Stimulated activated CD4-positive, alpha-beta T cell treated with anti-CD3 and anti-CD28 coated beads, Interleukin-1b, Interleukin-23, amount 100 ng/mL, for 48 hours (primary cell): Measurements from ENCODE around the gene BIN1.

Experiments
- DNase-seq: peaks from one replicate; pipeline ENCODE4 v3.0.0-alpha.2; 2020

The BIN1 gene, protein sequence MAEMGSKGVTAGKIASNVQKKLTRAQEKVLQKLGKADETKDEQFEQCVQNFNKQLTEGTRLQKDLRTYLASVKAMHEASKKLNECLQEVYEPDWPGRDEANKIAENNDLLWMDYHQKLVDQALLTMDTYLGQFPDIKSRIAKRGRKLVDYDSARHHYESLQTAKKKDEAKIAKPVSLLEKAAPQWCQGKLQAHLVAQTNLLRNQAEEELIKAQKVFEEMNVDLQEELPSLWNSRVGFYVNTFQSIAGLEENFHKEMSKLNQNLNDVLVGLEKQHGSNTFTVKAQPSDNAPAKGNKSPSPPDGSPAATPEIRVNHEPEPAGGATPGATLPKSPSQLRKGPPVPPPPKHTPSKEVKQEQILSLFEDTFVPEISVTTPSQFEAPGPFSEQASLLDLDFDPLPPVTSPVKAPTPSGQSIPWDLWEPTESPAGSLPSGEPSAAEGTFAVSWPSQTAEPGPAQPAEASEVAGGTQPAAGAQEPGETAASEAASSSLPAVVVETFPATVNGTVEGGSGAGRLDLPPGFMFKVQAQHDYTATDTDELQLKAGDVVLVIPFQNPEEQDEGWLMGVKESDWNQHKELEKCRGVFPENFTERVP

DNA sequence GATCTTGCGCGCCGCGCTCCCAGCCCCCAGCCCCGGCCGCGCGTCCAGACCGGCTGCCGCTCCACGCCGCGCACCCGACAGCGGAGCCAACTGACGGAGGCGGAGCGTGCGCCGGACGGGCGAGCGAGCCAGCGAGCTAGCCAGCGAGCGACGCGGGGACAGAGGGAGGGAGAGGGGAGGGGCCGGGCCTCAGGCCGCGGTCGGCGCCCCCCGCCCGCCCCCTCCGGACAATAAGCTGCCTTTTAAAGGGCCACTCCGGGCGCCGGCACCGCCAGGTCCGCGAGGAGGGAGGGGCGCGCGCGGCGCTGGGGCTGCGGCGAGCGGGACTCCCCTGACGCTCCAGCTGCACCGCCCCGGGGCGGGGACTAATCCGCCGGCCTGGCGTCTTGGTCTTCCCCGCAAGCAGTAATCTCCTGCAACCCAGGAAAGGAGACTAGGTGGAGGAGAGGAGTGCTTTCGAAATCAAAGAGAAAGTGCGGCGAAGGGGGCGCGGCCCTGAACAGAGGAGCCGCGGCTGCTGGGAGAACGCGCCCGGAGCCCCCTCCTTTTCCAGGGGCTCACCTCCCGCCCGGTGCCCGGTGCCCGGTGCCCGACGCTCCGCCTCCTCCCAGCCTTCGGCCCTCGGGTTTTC, at the start of gene BIN1:
Gene BIN1 (minus strand): TSS at position 164 of the 631 bp plus-strand sequence. CDS start 211 bp downstream, outside the sequence.
- peak; percentile 61 for DNase-seq

DNA sequence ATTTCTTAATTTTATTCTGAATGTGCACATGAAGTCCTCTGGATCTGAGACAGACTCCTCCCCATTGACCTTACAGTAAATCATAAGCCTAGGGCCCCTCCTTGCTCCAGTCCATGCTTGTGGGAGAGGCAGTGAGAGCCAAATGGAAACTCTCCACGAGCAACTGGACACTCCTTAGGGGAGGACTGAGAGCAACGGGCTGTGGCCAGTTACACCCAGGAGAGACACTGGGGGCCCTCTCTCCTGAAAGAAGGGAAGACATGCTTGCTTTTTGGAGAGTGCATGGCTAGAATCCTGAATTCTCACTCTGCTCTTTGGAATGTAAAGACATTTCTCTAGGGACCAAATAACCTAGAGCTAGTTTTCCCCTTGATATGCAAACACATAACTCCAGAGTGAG, 49.0 kb upstream of the BIN1 start:
- DNase-seq: no peak

DNA sequence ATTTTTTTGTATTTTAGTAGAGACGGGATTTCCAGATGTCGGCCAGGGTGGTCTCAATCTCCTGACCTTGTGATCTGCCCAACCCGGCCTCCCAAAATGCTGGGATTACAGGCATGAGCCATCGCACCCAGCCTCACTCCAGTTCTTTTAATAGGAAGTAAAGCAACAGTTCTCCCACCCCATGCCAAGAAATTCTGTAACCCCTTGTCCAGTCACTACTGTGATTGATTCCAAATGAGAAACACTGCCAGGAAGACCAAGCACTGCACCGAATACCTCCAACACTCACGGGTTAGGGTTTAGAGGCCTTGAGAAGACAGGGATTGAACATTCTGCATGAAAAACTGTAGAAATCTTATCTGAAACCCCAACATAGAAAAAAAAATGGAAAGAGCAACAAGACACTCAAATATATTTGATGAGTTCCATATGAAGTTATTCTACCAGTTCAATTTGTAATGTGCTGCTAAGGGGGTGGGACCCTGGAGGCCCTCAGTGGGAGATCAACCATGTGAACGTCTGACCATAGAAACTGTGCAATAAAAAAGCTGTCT, 48.2 kb upstream of the BIN1 start:
- no peak for DNase-seq

DNA sequence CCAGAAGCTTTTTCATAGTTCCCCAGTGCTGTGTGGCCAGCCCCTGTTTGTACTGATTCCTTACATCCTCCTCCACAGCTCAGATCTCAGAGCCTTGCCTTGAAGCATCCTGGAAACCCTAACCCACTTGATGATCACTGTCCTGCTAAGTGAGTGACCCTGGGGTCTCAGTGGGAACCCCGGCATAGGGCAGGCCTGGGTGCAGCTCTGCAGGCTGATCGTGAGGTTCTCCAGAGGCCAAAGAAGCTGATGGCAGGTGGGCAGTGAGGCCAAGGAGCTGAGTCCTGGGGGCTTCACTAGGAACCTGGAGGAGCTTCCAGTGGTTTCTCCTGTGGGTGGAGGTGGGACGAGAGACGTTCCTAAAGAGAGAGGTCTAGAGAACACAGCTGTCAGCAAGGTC, 47.4 kb upstream of the BIN1 start:
- DNase-seq: no peak

DNA sequence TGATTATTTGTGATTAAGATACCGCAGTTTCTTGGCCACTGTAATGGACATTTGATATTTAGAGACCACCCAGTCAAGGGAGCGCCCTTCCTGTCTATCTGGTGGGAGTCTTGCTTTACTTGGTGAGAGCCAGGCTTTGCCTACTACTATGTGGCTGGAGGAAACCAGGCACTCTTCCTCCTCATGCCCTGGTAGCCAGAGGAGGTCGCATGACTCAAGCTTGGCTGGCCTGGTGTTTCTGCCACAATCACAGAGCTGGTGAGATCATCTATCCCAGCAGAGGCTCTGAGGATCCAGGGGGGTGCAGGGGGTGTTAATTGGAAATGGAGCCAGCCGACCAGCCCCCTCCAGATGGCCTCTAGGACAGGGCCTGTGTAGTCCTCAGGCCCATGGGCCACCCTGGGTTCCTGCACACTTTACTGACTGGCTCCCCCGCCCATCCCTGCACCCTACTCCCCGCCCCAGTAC, 46.8 kb upstream of the BIN1 start:
- no peak for DNase-seq

DNA sequence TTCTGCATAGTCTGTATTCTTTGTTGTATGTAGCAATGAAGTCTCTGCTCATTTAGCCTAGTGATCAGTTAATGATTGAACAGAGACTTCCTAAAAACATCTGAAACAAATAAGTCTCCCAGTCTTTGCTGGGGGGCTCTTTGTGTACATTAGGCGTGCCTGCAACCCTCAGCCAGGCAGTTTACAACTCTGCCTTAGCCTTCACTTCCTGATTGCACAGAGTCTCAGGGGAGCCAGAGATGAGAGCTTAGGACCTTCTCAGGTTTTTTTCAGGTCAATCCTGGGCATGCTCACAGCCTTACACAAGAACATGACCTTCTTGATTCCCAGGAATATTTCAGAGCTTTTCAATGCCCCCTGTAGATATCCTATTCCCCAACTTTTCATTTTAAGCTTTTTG, 44.0 kb upstream of the BIN1 start:
- no peak for DNase-seq

DNA sequence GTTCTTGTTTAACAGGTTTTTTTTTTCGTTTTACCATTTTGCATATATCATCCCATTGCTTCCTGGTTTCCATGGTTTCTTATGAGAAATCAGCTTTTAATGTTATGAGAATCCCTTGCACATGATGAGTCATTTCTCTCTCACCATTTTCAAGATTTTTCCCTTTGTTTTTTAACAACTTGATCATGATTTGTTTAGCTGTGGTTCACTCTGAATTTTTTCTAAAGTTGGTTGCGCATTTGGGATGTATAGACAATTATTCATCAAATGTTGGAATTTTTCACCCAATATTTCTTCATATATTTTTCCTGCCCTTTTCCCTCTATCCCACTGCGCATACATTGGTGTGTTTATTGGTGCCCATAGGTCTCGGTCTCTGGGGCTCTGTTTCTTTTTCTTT, 42.4 kb upstream of the BIN1 start:
- DNase-seq: no peak

DNA sequence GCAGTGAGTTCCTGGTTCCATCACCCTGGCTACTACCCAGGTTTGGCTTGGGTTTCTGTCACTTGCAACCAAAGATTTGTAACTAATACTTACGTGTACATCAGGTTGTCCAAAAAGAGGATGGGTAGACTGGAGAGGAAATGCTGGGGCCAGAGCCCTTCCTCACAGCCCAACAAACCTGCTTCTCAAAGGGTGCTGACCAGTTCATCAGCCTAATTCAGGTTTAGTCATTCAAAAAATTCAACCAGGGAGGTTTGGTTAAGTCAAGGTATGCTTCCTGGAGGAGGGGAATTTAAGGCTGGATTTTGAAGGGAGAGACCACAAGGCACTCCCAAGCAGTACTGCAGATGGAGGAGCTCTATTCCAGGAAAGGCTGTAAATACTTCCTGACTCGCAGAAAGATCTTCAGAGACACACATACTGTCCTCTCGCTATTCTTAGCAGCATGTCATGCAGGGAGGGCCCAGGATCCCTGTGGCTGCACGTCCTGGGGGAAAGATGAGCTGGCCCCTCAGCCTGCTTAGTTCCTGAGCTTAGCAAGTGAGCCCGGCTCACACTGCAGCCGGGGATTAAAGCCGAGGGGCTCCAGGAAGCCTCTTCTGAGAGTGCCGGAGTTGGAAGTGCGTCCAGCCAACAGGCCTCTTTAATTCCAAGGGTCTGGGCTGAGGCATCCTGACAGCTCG, 40.0 kb upstream of the BIN1 start:
- no peak for DNase-seq

DNA sequence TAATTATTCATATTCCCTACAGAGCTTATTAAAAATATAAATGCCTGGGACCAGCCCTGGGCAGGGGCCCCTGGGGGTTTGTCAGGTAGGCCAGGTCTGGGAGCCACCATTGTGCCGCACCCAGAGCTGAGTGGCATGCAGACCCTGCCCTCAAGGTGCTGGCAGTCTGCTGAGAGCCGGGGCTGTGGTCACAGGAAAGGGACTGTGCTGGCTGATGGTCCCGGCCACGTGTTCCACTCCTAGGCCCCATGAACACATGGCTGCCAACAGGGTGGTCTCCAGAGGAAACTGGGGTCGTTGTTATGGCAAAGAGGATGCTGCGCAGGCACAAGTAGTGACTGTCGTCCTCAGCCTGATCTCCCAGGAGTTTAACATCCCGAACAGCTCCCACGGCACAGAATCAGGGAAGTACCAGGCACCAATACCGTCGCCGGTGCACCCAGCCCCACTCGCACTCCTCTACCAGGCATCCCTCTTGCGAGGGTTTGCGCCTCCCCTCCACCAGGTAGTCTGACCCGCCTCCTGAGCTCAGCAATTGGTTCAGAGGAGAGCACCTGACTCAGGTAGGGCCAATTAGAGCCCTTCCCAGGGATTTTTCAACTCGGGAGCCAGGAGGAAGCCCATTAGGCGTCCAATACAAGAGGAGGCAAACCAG, 39.2 kb upstream of the BIN1 start:
- no peak for DNase-seq

DNA sequence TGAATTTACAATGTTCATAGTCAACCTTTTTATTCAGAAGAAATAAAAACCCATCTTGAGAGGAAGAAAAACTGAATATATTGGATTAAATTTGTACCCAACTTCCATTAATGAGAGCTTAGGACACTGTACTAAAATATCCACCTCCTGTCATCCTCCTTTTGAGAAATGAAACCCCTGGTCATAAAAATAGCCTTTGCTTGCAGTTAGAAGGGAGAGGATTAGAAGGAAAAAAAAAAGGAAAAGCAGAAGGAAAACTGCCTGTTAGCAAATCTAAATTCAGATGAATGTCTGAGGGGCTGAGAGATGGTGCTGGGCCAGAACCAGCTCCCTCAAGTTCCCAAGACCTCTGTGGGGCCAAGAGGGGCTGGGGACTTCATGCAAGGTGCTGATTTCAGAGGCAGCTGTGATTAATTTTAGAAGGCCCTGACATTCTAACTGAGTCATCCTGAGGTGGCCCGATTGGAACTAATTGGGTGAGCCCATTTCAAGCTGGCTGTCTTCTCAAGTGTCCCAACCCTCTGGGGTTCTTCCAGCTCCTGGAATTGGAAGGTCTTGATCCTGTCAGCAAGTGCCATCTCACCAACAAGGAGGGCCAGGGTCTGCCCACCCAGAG, 38.4 kb upstream of the BIN1 start:
- DNase-seq: no peak

DNA sequence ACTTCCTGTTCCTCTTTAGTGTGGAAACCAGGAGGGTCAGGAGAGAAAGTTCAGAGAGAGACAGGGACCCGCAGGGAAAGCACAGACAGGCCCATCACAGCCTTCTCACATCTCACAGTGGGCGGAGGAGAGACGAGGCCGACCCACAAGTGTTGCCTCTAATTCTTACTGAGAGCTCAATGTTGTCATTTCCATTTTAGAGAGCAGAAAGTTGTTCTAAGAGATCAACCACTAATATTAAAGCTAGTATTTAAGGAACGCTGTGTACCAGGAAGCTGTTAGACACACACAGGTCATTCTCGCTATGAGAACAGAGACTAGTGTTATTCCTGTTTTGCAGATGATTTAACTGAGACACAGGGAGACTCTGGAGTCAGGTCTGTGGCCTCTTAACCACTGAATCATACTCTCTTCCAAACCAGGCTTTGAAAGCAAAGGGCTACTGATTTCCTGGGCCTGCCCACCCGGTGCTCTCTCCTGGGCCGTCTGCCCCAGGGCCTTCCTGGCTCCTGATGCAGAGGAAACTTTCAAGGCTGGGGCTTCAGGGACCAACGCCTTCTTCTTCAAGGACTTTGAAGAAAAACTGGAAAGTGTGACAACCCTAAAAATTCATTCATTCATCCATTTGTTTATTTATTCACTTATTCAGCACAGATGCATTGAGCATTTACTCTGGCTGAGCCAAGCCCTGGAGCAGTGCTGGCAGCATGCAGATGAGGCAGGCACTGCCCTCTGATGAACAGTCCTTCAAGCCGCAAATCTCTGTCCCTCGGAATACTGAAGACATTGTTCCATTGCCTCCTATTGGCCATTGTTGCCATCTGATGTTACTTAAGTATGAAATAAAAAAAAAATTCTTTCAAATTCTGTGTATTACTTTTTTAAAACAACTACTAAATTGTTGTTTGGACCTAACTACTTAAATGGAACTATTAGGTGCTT, 37.2 kb upstream of the BIN1 start:
- DNase-seq: no peak

DNA sequence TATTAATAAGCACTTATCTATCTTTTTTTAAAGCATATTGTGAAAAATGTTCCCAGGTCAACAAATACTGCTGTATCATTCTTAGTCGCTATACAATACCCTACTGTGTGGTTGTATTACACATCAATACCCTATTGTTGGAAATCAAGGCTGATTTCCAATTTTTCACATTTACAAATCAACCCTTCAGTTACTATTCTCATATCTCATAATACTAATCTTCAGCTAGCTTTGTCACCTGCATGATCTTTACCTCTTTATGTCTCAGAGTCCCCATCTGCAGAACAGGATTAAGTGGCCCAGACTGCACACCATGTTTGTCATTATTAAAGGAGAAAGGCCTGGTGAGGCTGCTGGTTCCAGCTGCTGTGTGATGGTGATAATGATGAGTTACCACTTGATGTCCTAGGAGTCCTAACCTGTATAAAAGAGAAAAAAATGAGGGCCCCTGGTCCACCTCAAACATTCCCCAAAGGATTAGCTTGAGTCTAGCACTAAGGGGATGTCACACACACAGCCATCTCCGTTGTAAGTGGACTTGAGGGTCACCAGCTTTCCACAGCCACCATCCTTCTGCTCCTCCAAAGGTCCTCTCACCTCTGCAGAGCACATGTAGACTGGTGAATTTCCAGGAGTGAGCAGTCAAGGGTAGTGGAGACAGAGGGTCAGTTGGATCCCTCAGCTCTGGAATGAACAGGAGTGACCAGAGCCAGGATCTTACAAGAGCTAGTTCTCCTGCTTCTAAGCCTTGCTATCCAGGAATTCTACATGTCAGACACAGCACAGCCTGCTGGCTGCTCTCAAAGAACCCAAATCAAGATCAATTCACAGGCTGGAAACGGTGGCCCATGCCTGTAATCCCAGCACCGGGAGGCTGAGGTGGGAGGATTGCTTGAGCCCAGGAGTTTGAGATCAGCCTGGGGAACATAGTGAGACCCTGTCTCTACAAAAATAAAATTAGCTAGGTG, 36.0 kb upstream of the BIN1 start:
- DNase-seq: no peak

DNA sequence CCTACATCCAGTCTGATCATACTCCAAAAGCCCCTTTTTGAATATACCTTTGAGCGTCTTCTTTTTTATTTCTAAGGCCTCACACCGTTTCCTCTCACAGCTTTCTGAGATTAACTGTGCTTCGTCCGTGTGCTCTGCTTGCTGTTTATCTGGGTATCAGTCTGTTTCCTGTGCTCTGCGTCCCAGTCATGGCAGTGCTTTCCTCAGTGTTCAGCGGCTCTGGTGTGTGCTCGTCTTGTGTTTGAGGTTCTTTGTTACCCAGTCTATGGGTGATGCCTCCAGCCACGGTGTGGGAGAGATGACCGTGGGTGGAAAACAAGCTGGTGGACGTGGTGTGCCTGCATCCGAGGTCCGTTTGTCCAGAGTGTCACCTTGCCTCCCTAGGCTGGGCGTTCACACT, 33.6 kb upstream of the BIN1 start:
- no peak for DNase-seq

DNA sequence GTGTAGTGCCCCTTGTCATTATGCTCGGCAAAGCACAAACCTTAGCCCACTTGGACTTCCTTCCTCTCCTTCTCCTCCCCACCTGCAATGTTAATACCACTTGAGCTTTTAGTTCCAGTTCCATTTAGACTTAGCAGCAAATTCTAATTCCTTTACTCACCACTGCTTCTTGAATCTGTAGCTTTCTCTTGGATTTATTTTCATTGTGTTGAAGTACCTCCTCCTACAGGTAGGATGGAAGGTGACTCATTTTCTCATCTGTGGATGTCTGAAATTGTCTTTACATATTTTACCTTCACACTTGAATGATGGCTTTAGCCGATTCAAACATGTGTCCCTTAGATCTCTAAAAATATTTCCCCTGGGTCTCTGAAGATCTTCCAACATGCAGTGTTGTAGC, 32.8 kb upstream of the BIN1 start:
- DNase-seq: no peak

DNA sequence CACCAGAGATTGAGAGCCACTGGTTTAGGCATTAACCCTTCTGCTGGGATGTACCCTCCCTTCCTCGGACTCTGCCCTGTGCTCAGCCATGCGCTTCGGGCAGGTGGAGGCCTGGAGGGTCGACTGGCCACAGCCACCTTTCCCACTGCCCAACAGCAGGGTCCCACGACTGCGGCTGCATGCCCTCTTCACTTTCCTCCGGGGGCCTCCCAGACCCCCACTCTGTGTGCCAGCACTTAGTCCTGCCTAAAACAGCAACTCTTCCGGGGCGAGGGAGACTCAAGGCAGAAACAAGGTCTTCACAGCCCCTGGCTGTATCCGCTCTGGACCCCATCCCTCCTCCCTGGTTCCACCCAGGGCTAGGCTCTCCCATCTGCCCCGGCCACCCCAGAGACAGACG, 31.3 kb upstream of the BIN1 start:
- no peak for DNase-seq

DNA sequence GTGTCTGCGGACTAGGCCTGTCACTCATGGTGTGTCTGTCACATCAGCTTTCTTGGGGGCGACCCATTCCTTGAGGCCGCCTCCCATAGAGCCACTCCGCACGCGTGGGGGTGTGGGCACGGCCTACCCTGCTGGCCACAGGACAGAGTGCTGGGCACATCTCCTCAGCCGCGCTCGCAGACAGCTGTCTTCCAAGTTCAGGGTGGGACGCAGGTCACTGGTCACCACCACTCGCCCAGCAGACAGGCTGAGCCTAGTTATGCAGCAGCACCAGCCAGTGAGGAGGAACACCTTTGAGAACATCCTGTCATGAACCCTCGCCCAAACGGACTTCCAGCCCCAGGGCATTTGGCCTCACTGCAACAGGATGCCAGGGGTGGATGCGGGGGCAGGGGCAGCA, 30.8 kb upstream of the BIN1 start:
- DNase-seq: no peak

DNA sequence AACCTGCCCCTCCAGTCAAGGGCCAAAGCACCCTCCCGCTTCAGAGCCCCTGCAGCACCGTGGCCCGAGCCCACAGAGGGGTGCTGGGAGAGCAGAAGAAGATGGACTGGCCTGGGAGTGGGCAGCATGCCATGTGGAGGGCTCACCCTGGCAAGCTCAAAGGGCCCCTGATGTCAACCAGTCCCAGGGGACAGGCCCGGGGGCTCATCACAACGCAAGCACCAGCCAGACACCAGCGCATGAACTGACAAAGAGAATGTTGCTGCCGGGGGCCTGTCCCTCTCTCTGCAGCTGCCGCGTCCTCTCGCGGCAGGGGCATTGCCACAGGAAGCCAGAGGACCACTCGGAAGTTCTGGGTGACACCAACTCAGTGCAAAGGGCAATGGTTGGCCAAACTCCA, 30.3 kb upstream of the BIN1 start:
- no peak for DNase-seq

DNA sequence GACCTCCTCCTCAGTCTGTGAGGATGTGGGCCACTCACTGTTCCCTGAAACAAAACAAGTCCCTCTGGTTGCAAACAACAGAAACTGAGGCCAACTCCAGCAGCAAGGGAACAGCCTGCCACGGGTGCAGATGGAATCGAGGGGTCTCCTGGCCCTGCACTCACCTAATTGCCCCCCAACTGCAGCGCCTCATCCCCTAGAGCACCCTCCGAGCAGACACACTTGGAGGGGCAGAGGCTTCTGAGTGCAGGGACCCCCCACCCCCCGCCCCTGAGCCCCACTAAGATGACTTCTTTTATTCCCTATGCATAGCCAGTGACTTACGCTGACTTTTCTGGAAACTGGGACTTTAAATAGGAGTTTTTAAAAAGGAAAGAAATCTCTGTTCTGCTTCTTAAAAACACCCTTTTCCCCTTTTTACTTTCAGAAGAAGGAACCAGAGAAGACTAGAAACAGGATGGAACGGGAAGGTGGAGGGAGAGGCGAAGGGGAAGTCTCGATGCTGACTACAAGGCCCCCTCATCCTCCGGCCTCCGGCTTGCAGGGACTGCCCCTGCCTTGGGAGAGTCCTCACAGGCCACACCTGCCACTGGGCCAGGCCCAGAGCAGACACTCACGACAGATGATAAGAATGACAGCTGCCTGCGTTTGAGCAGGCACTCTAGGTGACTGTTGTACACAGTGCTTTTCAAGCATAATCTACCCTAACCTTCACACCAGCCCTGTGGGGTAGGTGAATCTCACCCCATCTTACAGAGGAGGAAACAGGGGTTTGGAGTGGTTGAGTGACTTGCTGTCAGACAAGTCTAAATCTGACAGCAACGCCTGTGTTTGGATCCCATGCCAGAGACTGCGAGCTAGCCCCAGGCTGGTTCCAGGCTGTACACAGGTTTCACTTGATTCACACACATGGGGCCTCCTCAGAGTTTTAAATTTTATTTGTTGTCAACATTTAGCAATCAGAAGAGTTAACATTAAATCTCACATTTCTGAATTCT, 28.2 kb upstream of the BIN1 start:
- no peak for DNase-seq

DNA sequence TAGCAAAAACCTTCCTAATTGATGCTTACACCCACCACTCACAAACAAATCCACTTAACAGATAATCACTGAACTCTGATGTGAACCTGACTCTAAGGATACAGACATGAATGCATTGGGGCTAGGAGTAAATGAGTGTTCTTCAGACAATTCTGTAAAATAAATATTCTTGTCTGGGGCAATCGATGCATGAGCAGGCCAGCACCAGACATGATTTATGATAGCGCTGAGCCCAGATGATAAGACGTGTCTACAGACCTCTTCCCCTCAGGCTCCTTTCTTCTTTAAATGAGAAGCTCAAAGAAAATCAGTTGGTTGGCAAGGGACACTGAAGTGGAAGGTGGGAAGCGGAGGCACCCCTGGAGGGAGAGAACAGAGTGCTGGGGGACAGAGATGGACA, 27.3 kb upstream of the BIN1 start:
- DNase-seq: no peak
